Activated naive CD8-positive, alpha-beta T cell treated with anti-CD3 and anti-CD28 coated beads, Interleukin-2, amount 50 U/mL, for 24 hours (primary cell): ENCODE data around the gene LST1.

Experiments used
- ATAC-seq: fragments of 150-1000 bp; cut with Tn5 transposase; one replicate; pipeline ENCODE4 v1.10.0; 2021
- DNase-seq: peaks from one replicate; pipeline ENCODE4 v3.0.0; 2021
- H3K27ac Mint-ChIP-seq: one replicate; pipeline ENCODE4 v1.8.0; 2021; ENCODE audit warnings: mild to moderate bottlenecking, mixed read lengths
- H3K27me3 Mint-ChIP-seq: one replicate; pipeline ENCODE4 v1.8.0; 2021; ENCODE audit warnings: mixed read lengths
- H3K36me3 Mint-ChIP-seq: one replicate; pipeline ENCODE4 v1.8.0; 2021; ENCODE audit warnings: low read depth, mixed read lengths
- H3K4me1 Mint-ChIP-seq: one replicate; pipeline ENCODE4 v1.8.0; 2021; ENCODE audit warnings: mixed read lengths
- H3K4me3 Mint-ChIP-seq: one replicate; pipeline ENCODE4 v1.8.0; 2021; ENCODE audit warnings: mild to moderate bottlenecking, moderate library complexity, mixed read lengths
- H3K9me3 Mint-ChIP-seq: one replicate; pipeline ENCODE4 v1.8.0; 2021; ENCODE audit warnings: mixed read lengths

Gene LST1

DNA sequence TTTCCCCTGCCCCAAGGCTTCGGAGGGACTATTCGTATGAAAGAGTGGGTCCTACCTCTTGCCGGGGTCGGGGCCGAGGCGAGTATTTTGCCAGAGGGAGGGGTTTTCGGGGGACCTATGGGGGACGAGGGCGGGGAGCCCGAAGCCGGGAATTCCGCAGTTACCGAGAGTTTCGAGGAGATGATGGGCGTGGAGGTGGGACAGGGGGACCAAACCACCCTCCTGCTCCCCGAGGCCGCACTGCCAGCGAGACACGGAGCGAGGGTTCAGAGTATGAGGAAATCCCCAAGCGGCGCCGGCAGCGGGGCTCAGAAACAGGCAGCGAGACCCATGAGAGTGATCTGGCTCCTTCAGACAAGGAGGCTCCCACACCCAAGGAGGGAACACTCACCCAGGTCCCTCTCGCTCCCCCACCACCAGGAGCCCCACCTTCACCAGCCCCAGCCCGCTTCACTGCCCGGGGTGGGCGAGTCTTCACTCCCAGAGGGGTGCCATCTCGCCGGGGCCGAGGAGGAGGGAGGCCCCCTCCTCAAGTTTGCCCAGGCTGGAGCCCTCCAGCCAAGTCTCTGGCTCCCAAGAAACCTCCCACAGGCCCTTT, 45.7 kb downstream of the LST1 start:
- H3K9me3 Mint-ChIP-seq, result no peaks in the 10 kb centered on the region
- H3K4me1 Mint-ChIP-seq, result peaks cover 2% of the 10 kb centered on the region
- no peak for ATAC-seq
- no peak overlapping the region for H3K27ac Mint-ChIP-seq
- H3K36me3 Mint-ChIP-seq, result peaks cover 63% of the 10 kb centered on the region
- no peak for DNase-seq
- H3K27me3 Mint-ChIP-seq, result no peaks in the 10 kb centered on the region
- no peak overlapping the region for H3K4me3 Mint-ChIP-seq

DNA sequence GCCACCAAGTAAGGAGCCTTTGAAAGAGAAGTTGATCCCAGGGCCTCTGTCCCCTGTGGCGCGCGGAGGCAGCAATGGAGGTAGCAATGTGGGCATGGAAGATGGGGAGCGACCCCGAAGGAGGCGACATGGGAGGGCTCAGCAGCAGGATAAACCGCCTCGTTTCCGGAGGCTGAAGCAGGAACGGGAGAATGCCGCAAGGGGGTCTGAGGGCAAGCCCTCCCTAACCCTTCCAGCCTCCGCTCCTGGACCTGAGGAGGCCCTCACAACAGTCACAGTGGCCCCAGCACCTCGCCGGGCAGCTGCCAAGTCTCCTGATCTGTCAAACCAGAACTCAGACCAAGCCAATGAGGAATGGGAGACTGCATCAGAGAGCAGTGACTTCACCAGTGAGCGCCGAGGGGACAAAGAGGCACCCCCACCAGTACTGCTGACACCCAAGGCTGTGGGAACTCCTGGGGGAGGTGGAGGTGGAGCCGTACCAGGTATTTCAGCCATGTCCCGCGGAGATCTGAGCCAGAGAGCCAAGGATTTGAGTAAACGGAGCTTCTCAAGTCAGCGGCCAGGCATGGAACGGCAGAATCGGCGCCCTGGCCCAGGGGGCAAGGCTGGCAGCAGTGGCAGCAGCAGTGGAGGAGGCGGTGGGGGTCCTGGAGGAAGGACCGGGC, 46.3 kb downstream of the LST1 start:
- no peak overlapping the region for H3K27ac Mint-ChIP-seq

DNA sequence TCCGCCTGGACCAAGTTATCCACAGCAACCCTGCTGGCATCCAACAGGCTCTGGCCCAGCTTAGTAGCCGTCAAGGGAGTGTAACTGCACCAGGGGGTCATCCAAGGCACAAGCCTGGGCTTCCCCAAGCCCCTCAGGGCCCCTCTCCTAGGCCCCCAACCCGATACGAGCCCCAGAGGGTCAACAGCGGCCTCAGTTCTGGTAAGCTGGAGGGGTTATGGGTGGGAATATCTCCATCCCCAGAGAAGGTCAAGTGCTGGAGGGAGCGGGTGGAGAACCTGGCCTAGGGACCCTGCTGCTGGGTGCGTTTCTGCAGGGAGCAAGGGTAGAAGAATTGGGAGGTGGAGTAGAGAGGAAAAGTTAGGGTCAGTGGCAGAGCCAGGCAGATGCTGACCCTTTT, 47.4 kb downstream of the LST1 start:
- H3K27me3 Mint-ChIP-seq, result no peaks in the 10 kb centered on the region
- peaks cover 58% of the 10 kb centered on the region for H3K36me3 Mint-ChIP-seq
- peaks cover 2% of the 10 kb centered on the region for H3K4me1 Mint-ChIP-seq
- H3K9me3 Mint-ChIP-seq, result no peaks in the 10 kb centered on the region
- DNase-seq, result no peak
- no peak overlapping the region for H3K4me3 Mint-ChIP-seq
- no peak for ATAC-seq
- peak overlapping the region; percentile 31 for H3K27ac Mint-ChIP-seq

More for the DNA sequence above, 46.3 kb downstream of the LST1 start:
- no peak overlapping the region for H3K4me3 Mint-ChIP-seq
- no peak for DNase-seq
- H3K9me3 Mint-ChIP-seq, result no peaks in the 10 kb centered on the region
- peaks cover 63% of the 10 kb centered on the region for H3K36me3 Mint-ChIP-seq
- H3K27me3 Mint-ChIP-seq, result no peaks in the 10 kb centered on the region
- H3K4me1 Mint-ChIP-seq, result peaks cover 2% of the 10 kb centered on the region
- ATAC-seq, result no peak

DNA sequence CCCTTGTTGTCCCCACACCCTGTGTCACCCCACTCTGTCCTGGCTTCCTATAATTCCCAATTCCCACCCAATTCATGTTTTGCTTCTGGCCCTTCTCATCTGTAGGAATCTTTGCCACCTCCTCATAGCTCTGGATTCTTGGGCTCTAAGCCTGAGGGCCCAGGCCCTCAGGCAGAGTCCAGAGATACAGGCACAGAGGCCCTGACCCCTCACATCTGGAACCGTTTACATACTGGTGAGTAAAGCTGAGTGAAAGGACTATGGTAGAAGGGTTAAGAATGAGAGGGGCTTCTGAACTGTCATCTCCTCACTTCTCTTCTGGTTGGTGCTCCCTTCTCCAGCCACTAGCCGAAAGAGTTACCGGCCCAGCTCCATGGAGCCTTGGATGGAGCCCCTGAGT, 48.1 kb downstream of the LST1 start:
- ATAC-seq (no peak), DNase-seq (no peak)
- Mint-ChIP-seq H3K36me3 (peaks cover 55% of the 10 kb centered on the region), H3K27ac (peak overlapping the region; percentile 24), H3K4me3 (no peak overlapping the region), H3K4me1 (peaks cover 7% of the 10 kb centered on the region), H3K27me3 (no peaks in the 10 kb centered on the region), H3K9me3 (no peaks in the 10 kb centered on the region)

DNA sequence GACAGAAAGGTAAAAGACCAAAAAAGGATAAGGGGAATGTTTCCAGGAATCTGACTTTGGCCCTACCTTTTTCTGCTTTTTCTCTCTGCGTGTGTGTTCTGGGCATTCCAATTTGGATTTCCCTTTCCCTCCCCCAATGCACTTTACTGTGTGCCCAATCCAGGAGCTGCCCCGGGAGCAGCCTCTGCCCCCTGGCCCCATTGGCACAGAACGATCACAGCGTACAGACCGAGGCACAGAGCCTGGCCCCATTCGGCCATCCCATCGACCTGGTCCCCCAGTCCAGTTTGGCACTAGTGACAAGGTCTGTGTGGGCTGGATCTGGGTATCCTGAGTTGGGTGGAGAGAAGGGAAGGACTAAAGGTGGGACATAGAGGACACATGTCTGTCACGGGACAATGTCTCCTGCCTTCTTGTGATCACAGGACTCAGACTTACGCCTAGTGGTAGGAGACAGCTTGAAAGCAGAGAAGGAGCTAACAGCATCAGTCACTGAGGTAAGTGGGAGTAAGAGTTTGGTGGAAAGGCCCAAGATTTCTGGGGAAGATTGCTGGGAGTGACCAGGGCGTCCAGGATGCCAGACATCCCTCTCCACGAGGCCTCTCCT, 49.0 kb downstream of the LST1 start:
- Mint-ChIP-seq H3K36me3 (peaks cover 57% of the 10 kb centered on the region), H3K4me1 (peaks cover 15% of the 10 kb centered on the region), H3K4me3 (no peak overlapping the region), H3K9me3 (no peaks in the 10 kb centered on the region), H3K27ac (no peak overlapping the region), H3K27me3 (no peaks in the 10 kb centered on the region)
- DNase-seq (no peak), ATAC-seq (no peak)

DNA sequence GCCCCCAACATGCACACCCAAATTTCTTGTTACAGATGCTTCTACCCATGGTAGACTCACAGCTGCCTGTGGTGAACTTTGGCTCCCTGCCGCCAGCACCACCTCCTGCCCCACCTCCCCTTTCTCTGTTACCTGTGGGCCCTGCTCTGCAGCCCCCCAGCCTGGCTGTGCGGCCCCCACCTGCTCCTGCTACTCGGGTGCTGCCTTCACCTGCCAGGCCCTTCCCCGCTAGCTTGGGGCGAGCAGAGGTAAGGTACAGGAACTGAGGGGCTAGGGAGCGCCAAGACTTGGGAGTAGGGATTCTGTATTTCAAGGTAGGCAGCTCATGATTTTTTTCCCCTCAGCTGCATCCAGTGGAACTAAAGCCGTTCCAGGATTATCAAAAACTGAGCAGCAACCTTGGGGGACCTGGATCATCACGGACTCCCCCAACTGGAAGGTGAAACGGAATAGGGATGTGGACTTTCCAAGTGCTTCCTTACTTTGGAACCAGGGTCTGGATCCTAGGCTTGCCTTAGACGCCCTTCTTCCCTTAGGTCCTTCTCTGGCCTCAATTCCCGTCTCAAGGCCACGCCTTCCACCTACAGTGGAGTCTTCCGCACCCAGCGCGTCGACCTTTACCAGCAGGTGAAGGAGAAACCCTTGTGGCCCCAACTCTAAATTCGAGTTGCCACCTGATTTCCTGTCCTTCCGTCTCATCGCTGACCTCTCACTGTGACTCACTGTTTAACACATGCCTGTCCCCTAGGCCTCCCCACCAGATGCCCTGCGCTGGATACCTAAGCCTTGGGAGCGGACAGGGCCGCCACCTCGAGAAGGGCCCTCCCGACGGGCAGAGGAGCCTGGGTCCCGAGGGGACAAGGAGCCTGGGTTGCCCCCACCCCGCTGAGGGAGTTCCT, 50.9 kb downstream of the LST1 start:
- peaks cover 53% of the 10 kb centered on the region for H3K36me3 Mint-ChIP-seq
- ATAC-seq (no peak), DNase-seq (no peak)
- H3K4me3 Mint-ChIP-seq, result no peak overlapping the region
- no peak overlapping the region for H3K27ac Mint-ChIP-seq
- H3K27me3 Mint-ChIP-seq, result no peaks in the 10 kb centered on the region
- H3K9me3 Mint-ChIP-seq, result no peaks in the 10 kb centered on the region
- H3K4me1 Mint-ChIP-seq, result peaks cover 18% of the 10 kb centered on the region
